Glomerular visceral epithelial cell (primary cell): ENCODE data around the gene DCAF6.

Experiments used
- DNase-seq: peaks from one replicate; pipeline ENCODE4 v3.0.0-alpha.2; 2016; ENCODE audit errors: extremely low spot score

DCAF6 gene

GRCh38 chr1:168101336-168101735, 164.9 kb downstream of the DCAF6 start:
- DNase-seq, result no peak

DNA sequence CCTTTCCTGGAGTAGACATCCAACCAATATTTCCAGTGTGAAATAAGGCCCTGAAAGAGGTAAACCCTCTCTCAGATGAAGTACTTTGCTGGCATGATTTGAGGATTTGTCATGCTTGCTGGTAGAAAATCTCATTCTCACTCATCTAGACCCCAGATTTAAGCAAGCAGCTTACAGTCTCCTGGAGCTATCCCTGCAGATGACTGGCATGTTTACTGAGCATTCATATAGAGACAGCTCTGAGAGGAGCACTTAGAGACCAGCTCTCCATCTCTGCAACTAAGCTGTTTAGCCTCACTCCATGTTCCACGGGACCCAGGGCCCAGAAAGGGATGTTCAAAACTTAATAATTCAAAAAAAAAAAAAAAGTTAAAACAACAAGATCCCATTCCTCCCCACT, 166.0 kb downstream of the DCAF6 start:
- DNase-seq, result no peak

DNA sequence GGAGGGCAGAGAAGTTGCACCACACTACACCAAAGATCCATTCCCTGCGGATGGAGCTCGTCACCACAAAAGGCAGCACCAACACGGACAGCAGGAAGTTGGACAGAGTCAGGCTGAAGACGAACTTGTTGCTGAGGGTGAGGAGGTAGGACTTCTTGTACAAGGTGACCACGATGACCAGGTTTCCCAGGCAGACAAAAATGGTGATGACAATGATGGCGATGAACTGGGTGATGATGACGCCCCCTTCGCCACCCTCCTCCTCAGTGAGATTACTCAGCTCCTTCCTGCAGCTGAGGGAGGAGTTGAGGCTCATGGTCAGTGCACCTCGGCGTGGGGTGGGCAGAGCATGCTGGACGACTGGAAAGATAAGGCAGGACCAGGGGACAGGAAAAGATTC, 168.1 kb downstream of the DCAF6 start:
- DNase-seq, result no peak

DNA sequence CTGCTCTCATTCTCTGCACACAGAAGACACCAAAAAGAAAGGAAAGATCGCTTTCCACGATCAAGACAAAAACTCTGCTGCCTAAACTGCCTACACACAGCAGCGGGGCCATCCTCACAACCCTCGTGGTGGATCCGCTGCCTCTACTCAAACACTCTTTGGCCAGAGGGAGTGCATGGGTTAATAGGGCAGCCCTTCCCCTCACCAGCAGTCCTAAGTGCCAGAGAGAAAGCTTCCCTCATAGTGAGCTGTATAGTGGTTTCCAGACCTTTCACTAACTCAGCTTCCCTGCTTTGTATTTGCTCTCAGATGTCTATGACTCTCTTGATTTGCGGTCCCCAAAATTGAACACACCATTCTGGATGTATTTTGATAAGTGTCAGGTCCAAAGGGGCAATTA, 169.4 kb downstream of the DCAF6 start:
- no peak for DNase-seq

DNA sequence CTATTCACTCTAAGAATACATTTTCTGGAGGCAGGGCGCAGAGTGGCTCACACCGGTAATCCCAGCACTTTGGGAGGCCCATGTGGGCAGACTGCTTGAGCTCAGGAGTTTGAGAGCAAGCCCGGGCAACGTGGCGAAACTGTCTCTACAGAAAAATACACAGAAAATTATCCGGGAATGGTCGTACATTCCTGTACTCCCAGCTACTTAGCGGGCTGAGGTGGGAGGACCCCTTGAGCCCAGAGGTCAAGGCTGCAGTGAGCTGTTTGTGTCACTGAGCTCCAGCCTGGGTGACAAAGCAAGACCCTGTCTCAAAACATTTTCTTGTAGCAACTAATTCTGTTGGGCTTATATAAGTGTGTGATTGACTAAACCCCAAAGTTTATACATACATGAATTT, 169.8 kb downstream of the DCAF6 start:
- DNase-seq, result no peak

- no peak for DNase-seq
Observed at GRCh38 chr1:168110896-168111545, 174.5 kb downstream of the DCAF6 start.

GRCh38 chr1:168112673-168113305, 176.3 kb downstream of the DCAF6 start:
- peak; percentile 90 for DNase-seq

- no peak for DNase-seq
Observed at GRCh38 chr1:168114845-168115244, 178.4 kb downstream of the DCAF6 start.

- DNase-seq, result no peak
Observed at GRCh38 chr1:168116327-168116799, 179.9 kb downstream of the DCAF6 start.

GRCh38 chr1:168119750-168120149, 183.3 kb downstream of the DCAF6 start:
- no peak for DNase-seq

GRCh38 chr1:168121401-168122011, 185.0 kb downstream of the DCAF6 start:
- peak; percentile 36 for DNase-seq

GRCh38 chr1:168125051-168125450, 188.6 kb downstream of the DCAF6 start:
- DNase-seq, result no peak
